OCI-LY1 (cell line): ENCODE data around the gene MPPED2.

ENCODE experiments used
- H2AFZ ChIP-seq: fragments of 200-600 bp; sonication (generic), shearing (Covaris generic); 2 replicates; pipeline ENCODE4 v1.6.0; 2014; ENCODE audit warnings: antibody characterized with exemption, mild to moderate bottlenecking, low read length
- H3F3A ChIP-seq: fragments of 200-600 bp; sonication (generic), shearing (Covaris generic); 2 replicates; pipeline ENCODE4 v1.6.0; 2014; ENCODE audit warnings: mild to moderate bottlenecking, antibody characterized with exemption, low read length, moderate library complexity; ENCODE audit not compliant: insufficient read depth
- H3K27ac ChIP-seq: fragments of 200-600 bp; sonication (generic); 2 replicates; pipeline ENCODE4 v1.5.1; 2014; ENCODE audit warnings: low read length, mixed run types, mild to moderate bottlenecking, low read depth; ENCODE audit not compliant: poor library complexity, severe bottlenecking
- H3K27me3 ChIP-seq: fragments of 200-600 bp; sonication (generic); 2 replicates; pipeline ENCODE4 v1.6.0; 2014; ENCODE audit warnings: antibody characterized with exemption, mild to moderate bottlenecking, low read length, moderate library complexity; ENCODE audit not compliant: insufficient read depth
- H3K36me3 ChIP-seq: fragments of 200-600 bp; sonication (generic); 2 replicates; pipeline ENCODE4 v1.6.1; 2014; ENCODE audit warnings: mild to moderate bottlenecking, antibody characterized with exemption, low read length, moderate library complexity, mixed read lengths; ENCODE audit not compliant: insufficient read depth
- H3K4me1 ChIP-seq: fragments of 200-600 bp; sonication (generic); 2 replicates; pipeline ENCODE4 v1.5.1; 2014; ENCODE audit warnings: mild to moderate bottlenecking, low read length, moderate library complexity; ENCODE audit not compliant: insufficient read depth, severe bottlenecking
- H3K4me2 ChIP-seq: fragments of 200-600 bp; sonication (generic), shearing (Covaris generic); 2 replicates; pipeline ENCODE4 v1.6.1; 2014; ENCODE audit warnings: low read length
- H3K4me3 ChIP-seq: fragments of 200-600 bp; sonication (generic); 2 replicates; pipeline ENCODE4 v1.5.1; 2014; ENCODE audit warnings: low read length, low read depth, mild to moderate bottlenecking, mixed read lengths; ENCODE audit not compliant: poor library complexity, severe bottlenecking
- H3K79me2 ChIP-seq: fragments of 200-600 bp; shearing (Covaris generic); 2 replicates; pipeline ENCODE4 v1.6.1; 2016; ENCODE audit warnings: mixed run types, low read length, mixed read lengths; ENCODE audit not compliant: insufficient read depth
- H3K9ac ChIP-seq: fragments of 200-600 bp; sonication (generic), shearing (Covaris generic); 2 replicates; pipeline ENCODE4 v1.6.1; 2014; ENCODE audit warnings: mild to moderate bottlenecking, low read length, mixed read lengths
- H3K9me2 ChIP-seq: fragments of 200-600 bp; sonication (generic), shearing (Covaris generic); 2 replicates; pipeline ENCODE4 v1.6.1; 2014; ENCODE audit warnings: low read depth, mild to moderate bottlenecking, low read length, mixed read lengths
- H3K9me3 ChIP-seq: fragments of 200-600 bp; shearing (Covaris generic); 2 replicates; pipeline ENCODE4 v1.6.1; 2014; ENCODE audit warnings: low read length, mixed read lengths
- H4K20me1 ChIP-seq: fragments of 200-600 bp; sonication (generic), shearing (Covaris generic); 2 replicates; pipeline ENCODE4 v1.6.0; 2016; ENCODE audit warnings: mild to moderate bottlenecking, low read length; ENCODE audit not compliant: insufficient read depth
- EZH2 ChIP-seq: fragments of 200-600 bp; sonication (generic), shearing (Covaris generic); IDR thresholded peaks from 2 replicates; pipeline ENCODE4 v1.8.0; 2017; ENCODE audit warnings: borderline replicate concordance, mixed run types, mild to moderate bottlenecking, antibody characterized with exemption, low read length, moderate library complexity, mixed read lengths
- TF ChIP-seq, protein P1 (sequence below): fragments of 200-600 bp; sonication (generic), shearing (Covaris generic); IDR thresholded peaks from 2 replicates; pipeline ENCODE4 v1.5.1; 2017; ENCODE audit warnings: mild to moderate bottlenecking, antibody characterized with exemption, low read length, moderate library complexity, mixed read lengths

MPPED2 gene

DNA sequence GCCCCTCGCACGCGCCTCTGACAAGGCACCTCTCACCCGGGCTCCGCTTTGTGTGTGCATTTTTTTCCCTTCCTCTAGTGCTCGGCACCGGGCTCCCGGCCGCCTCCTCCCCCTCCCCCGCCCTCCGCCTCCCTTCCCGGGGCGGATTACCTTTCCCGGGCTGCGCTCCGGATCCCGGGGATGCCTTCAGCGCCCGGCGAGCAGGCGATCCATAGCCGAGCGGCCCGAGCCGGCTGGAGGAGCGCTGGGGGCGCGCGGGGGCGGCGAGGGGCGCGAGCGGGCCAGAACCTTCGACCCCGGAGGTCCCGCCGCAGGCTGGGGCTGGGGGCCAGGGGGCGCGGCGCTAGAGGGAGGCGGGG is 282 bp downstream of the MPPED2 start:
- no peak overlapping the region for H3K9ac ChIP-seq
- no peaks in the 10 kb centered on the region for H4K20me1 ChIP-seq
- no peaks in the 10 kb centered on the region for H3K36me3 ChIP-seq
- no peak for TF ChIP-seq EZH2
- TF ChIP-seq, protein P1, sequence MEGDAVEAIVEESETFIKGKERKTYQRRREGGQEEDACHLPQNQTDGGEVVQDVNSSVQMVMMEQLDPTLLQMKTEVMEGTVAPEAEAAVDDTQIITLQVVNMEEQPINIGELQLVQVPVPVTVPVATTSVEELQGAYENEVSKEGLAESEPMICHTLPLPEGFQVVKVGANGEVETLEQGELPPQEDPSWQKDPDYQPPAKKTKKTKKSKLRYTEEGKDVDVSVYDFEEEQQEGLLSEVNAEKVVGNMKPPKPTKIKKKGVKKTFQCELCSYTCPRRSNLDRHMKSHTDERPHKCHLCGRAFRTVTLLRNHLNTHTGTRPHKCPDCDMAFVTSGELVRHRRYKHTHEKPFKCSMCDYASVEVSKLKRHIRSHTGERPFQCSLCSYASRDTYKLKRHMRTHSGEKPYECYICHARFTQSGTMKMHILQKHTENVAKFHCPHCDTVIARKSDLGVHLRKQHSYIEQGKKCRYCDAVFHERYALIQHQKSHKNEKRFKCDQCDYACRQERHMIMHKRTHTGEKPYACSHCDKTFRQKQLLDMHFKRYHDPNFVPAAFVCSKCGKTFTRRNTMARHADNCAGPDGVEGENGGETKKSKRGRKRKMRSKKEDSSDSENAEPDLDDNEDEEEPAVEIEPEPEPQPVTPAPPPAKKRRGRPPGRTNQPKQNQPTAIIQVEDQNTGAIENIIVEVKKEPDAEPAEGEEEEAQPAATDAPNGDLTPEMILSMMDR = no peak
- no peaks in the 10 kb centered on the region for H3K4me1 ChIP-seq
- no peak overlapping the region for H3K4me2 ChIP-seq
- no peaks in the 10 kb centered on the region for H3K79me2 ChIP-seq
- no peaks in the 10 kb centered on the region for H3K9me2 ChIP-seq
- H3K27ac ChIP-seq = no peak overlapping the region
- no peak overlapping the region for H2AFZ ChIP-seq
- no peaks in the 10 kb centered on the region for H3K9me3 ChIP-seq
- no peak overlapping the region for H3K4me3 ChIP-seq
- H3F3A ChIP-seq = no peaks in the 10 kb centered on the region
- H3K27me3 ChIP-seq = no peaks in the 10 kb centered on the region

DNA sequence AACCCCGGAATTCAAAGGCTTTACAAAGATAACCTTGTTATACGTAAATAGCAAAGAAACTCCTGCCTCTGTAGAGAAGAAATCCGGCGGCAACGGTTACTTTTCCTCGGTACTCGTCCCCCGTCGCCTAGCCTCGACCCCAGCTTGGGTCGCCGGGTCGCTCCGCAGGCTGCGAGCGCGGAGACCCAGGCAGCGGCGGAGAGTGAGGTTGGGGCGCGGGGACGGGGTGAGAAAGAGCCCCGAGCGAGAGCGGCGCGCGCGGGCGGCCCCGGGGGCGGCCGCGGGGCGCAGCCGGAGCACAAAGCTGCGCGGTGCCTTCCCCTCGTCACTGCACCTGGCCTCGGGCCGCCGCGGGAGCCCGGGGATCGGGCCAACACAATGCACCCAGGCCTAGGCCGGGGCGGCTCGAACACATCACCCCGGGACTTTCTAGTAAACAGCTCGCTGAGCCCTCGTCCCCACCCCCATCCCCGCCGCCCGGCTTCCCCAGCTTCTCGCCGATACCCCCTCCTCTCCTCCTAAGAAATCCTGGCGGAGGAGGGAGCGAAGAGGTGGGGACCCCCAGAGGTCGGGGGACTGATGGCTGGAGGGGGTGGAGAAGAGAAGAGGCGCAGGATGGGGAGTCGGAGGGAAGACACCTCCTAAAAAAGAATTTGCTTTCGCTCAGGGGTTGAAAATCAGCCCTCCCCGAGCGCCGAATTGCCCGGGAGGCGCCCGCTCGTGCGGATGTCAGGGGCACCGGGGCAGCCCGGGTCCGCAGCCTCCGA is 845 bp downstream of the MPPED2 start:
- no peaks in the 10 kb centered on the region for H4K20me1 ChIP-seq
- H3K4me3 ChIP-seq = no peak overlapping the region
- no peaks in the 10 kb centered on the region for H3K4me1 ChIP-seq
- no peak overlapping the region for H2AFZ ChIP-seq
- H3K9me3 ChIP-seq = no peaks in the 10 kb centered on the region
- TF ChIP-seq, protein P1 = no peak
- no peak for TF ChIP-seq EZH2
- H3F3A ChIP-seq = no peaks in the 10 kb centered on the region
- no peak overlapping the region for H3K9ac ChIP-seq
- no peaks in the 10 kb centered on the region for H3K27me3 ChIP-seq
- H3K4me2 ChIP-seq = no peak overlapping the region
- H3K36me3 ChIP-seq = no peaks in the 10 kb centered on the region
- H3K9me2 ChIP-seq = no peaks in the 10 kb centered on the region
- H3K79me2 ChIP-seq = no peaks in the 10 kb centered on the region
- no peak overlapping the region for H3K27ac ChIP-seq

DNA sequence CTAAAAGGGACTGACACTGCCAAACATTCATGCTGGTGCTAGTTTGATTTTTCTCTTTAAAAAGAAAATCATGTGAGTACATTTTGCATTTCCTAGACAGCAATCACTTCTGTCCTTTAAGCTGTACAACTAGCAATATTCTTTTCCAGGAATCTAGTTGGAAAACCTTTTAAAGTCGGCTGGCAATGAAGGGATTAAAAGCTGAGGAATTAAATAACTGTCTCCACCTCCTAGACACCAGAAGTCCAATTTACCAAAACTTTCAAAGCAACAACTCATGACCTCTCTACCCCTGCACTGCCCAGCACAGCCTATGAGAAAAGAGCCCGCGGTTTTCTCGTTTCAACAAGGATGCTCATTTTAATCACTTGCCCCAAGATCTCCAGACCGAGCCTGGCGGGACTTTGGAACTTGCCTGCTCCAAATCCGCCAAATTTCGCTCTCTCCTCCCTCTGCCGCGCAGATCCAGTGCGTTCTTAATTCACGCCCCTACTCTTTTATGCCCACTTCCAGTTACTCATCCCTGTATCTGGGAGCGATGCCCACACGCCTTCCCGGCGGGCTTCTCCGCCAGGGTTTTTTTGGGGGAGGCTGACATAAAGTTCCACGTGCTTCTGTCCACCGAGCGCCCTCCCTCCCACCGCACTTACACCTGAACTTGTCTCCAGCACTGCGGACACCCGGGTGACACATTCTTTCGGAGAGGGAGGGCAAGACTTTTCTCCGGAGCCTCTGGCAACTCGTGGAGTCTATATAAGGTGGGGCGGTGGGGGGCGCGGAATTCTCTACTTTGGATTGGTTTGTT is 2.5 kb downstream of the MPPED2 start:
- Histone ChIP-seq H3K27ac (no peak overlapping the region), H3K9me2 (no peaks in the 10 kb centered on the region), H3K9me3 (no peaks in the 10 kb centered on the region), H3K4me2 (no peak overlapping the region), H3K79me2 (no peaks in the 10 kb centered on the region), H3K4me1 (no peaks in the 10 kb centered on the region), H3K4me3 (no peak overlapping the region), H2AFZ (no peak overlapping the region), H3K9ac (no peak overlapping the region), H4K20me1 (no peaks in the 10 kb centered on the region), H3F3A (no peaks in the 10 kb centered on the region), H3K27me3 (no peaks in the 10 kb centered on the region), H3K36me3 (no peaks in the 10 kb centered on the region)
- TF ChIP-seq, protein P1 = no peak
- TF ChIP-seq EZH2 = no peak
